ENCODE results near the gene CDPF1.
"Not testable (repeated sequence)": the region's sequence is repeated elsewhere in the genome, so short reads cannot be mapped to it uniquely, and the experiment has no call there.

The CDPF1 gene

DNA sequence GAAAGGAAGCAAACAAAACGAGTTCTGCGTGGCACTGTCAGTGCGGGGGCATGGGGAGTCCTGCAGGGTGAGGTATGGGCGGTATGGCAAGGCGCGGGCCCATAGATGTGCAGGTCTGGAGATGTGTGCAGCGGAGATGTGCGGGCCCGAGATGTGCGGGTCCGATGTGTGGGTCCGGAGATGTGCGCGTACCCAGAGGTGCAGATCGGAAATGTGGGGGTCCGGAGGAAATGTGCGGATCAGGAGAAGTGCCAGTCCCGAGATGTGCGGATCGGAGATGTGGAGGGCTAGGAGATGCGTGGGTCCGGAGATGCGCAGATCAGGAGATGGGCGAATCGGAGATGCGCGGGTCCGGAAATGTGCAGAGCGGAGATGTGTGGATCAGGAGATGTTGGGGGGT is 35.9 kb downstream of the CDPF1 start:
- Histone ChIP-seq H3K4me3 (ENCODE audit: low read length) (no peak overlapping the region), H3K36me3 (ENCODE audit: control insufficient read depth, insufficient read depth, low read length, severe bottlenecking) (peaks cover 77% of the 10 kb centered on the region), H3K4me1 (ENCODE audit: control insufficient read depth, insufficient read depth, low read length) (no peaks in the 10 kb centered on the region), H3K27me3 (replicated peaks; ENCODE audit: control insufficient read depth, insufficient read depth, low read length) (no peaks in the 10 kb centered on the region), H3K9me3 (ENCODE audit: control insufficient read depth, low read length) (peaks cover 8% of the 10 kb centered on the region), H3K9ac (ENCODE audit: low read length) (no peak overlapping the region)
- no peak for DNase-seq (ENCODE audit: low read depth)

DNA sequence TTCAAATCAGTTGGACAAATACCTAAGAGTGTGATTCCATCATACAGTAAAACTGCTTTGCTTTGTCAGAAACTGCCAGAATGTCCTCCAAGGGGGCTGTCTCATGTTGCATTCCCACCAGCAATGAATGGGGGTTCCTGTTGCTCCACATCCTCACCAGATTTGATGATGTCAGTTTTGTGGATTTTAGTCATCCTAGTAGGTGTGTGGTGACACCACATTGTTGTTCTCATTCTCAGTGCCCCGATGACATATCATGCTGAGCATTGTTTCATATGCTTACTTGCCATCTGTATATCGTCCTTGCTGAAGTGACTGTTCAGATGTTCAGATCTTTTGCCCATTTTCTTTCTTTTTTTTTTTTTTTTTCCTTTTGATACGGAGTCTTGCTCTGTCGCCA is 37.0 kb downstream of the CDPF1 start:
- no peak for DNase-seq (ENCODE audit: low read depth)
- Histone ChIP-seq H3K27me3 (replicated peaks; ENCODE audit: control insufficient read depth, insufficient read depth, low read length) (no peaks in the 10 kb centered on the region), H3K9me3 (ENCODE audit: control insufficient read depth, low read length) (peaks cover 14% of the 10 kb centered on the region), H3K36me3 (ENCODE audit: control insufficient read depth, insufficient read depth, low read length, severe bottlenecking) (peaks cover 79% of the 10 kb centered on the region), H3K9ac (ENCODE audit: low read length) (no peak overlapping the region), H3K4me1 (ENCODE audit: control insufficient read depth, insufficient read depth, low read length) (no peaks in the 10 kb centered on the region), H3K4me3 (ENCODE audit: low read length) (no peak overlapping the region)

DNA sequence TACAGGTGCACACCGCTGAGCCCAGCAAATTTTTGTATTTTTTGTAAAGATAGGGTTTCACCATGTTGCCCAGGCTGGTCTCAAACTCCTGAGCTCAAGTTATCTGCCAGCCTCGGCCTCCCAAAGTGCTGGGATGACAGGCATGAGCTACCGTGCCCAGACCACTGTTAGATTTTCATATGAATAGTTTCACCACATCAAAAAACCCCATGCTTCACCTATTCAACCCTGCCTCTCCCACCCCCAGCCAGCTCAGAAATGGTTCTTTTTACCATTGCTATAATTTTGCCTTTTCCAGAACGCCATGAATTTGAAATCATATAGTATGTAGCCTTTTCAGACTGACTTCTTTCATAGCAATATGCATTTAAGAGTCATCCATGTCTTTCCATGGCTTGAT is 37.9 kb downstream of the CDPF1 start:
- Histone ChIP-seq H3K4me1 (ENCODE audit: control insufficient read depth, insufficient read depth, low read length) (no peaks in the 10 kb centered on the region), H3K9ac (ENCODE audit: low read length) (no peak overlapping the region), H3K9me3 (ENCODE audit: control insufficient read depth, low read length) (peaks cover 14% of the 10 kb centered on the region), H3K36me3 (ENCODE audit: control insufficient read depth, insufficient read depth, low read length, severe bottlenecking) (peaks cover 78% of the 10 kb centered on the region), H3K4me3 (ENCODE audit: low read length) (no peak overlapping the region), H3K27me3 (replicated peaks; ENCODE audit: control insufficient read depth, insufficient read depth, low read length) (no peaks in the 10 kb centered on the region)
- no peak for DNase-seq (ENCODE audit: low read depth)

DNA sequence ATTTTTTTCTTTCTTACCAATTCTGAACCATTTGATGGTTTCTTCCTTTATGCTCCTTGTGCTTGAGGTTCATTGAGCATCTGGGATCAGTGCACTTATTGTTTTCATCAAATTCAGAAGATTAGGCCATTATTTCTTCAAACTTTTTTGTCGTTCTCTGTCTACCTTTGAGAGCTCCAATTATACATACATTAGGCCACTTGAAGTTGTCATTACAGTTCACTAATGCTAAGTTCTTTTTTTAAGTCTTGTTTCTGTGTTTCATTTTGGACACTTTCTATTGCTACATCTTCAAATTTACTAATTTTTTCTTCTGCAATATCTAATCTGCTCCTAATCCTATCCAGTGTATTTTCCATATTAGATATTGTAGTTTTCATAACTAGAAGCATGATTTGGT is 40.8 kb downstream of the CDPF1 start:
- H3K4me3 ChIP-seq (ENCODE audit: low read length) = no peak overlapping the region
- H3K36me3 ChIP-seq (ENCODE audit: control insufficient read depth, insufficient read depth, low read length, severe bottlenecking) = peaks cover 65% of the 10 kb centered on the region
- H3K9ac ChIP-seq (ENCODE audit: low read length) = no peak overlapping the region
- H3K27me3 ChIP-seq (replicated peaks; ENCODE audit: control insufficient read depth, insufficient read depth, low read length) = no peaks in the 10 kb centered on the region
- DNase-seq (ENCODE audit: low read depth) = peak; percentile 1
- H3K4me1 ChIP-seq (ENCODE audit: control insufficient read depth, insufficient read depth, low read length) = no peaks in the 10 kb centered on the region
- peaks cover 14% of the 10 kb centered on the region for H3K9me3 ChIP-seq (ENCODE audit: control insufficient read depth, low read length)

DNA sequence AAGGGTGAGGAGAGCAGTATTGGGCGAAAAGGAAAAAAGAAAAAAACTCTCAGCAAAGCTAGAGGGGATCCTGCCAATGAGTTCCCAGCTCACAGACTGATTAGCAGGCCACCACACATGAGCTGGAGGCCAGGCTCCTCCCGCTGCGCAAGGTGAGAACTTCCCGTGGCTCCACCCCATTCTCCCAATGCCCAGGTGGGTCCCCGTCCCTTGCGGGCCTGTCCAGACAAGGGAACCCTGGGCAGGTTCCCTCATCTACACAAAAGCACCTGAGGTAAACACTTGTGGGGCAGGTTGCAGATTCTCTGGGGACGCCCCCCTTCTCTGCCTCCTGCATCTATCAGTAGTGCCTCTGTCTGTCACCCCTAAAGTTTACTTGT is 46.5 kb downstream of the CDPF1 start:
- Histone ChIP-seq H3K27me3 (replicated peaks; ENCODE audit: control insufficient read depth, insufficient read depth, low read length) (no peaks in the 10 kb centered on the region), H3K9me3 (ENCODE audit: control insufficient read depth, low read length) (peaks cover under 1% of the 10 kb centered on the region), H3K36me3 (ENCODE audit: control insufficient read depth, insufficient read depth, low read length, severe bottlenecking) (peaks cover 64% of the 10 kb centered on the region), H3K9ac (ENCODE audit: low read length) (no peak overlapping the region), H3K4me1 (ENCODE audit: control insufficient read depth, insufficient read depth, low read length) (no peaks in the 10 kb centered on the region), H3K4me3 (ENCODE audit: low read length) (no peak overlapping the region)
- DNase-seq (ENCODE audit: low read depth) = no peak

DNA sequence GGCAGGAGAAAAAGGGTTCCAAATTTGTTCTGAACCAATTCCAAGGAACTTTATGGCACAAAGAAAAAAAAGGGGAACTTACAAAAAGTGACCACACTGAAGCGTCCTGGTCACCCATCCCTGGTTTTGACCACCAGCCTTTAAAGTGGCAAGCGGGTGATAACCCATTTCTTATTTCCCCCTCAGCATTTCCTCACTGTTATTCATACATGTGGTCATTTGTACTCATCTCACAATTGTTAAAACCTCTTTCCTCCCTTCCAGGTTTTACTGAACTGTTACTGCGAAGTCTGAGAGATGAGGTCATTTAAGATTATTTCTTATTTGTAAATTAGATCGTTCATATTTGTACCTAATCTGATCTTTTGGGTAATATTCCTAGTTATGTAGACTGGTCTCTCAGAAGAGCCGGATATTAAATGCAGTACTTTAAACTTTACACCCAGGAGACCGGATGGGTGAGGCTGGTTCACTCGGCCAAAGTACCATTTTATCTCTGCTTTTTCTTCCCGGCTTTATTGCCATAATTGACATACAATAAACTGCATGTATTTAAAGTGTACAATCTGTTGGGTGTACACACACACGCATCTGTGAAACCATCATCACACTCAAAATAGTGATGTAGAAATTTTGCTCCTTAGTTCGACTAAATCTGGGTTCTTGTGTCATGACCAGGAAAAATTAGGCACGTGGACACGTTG is 47.0 kb downstream of the CDPF1 start:
- DNase-seq (ENCODE audit: low read depth) = no peak
- Histone ChIP-seq H3K27me3 (replicated peaks; ENCODE audit: control insufficient read depth, insufficient read depth, low read length) (no peaks in the 10 kb centered on the region), H3K4me3 (ENCODE audit: low read length) (no peak overlapping the region), H3K4me1 (ENCODE audit: control insufficient read depth, insufficient read depth, low read length) (no peaks in the 10 kb centered on the region), H3K36me3 (ENCODE audit: control insufficient read depth, insufficient read depth, low read length, severe bottlenecking) (peaks cover 61% of the 10 kb centered on the region), H3K9me3 (ENCODE audit: control insufficient read depth, low read length) (no peaks in the 10 kb centered on the region), H3K9ac (ENCODE audit: low read length) (no peak overlapping the region)

DNA sequence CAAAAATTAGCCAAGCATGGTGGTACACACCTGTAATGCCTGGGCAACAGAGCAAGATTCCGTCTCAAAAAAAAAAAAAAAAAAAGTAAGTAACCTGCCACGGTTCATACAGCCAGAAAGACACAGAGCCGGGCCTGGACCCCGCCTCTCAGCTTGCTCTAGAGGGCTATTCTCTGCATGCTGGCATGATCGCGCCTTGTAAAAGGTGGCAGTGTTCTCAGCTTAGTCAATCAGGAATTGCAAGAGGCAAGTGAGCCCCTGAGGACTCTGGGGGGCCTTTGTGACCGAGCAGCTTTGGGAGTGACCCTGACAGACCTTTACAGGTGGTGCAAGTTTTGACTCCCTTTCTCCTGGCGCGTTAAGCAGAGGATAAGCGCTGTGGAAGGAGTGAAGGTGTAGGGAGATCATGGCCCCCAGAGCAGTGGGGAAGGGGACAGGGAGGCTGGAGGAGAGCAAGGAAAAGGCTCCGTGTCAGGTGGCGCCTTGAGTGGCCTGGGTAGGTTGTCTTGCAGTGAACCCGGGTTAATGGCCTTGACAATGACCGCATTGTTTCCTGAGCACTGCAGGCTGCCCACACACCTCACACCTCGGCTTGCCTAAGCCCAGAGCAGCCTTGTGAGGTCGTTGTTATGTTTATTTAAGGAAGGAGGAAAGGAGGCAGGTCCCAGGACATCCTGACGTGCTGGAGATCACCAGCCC is 48.9 kb downstream of the CDPF1 start:
- Histone ChIP-seq H3K9me3 (ENCODE audit: control insufficient read depth, low read length) (no peaks in the 10 kb centered on the region), H3K9ac (ENCODE audit: low read length) (no peak overlapping the region), H3K36me3 (ENCODE audit: control insufficient read depth, insufficient read depth, low read length, severe bottlenecking) (peaks cover 53% of the 10 kb centered on the region), H3K27me3 (replicated peaks; ENCODE audit: control insufficient read depth, insufficient read depth, low read length) (no peaks in the 10 kb centered on the region), H3K4me1 (ENCODE audit: control insufficient read depth, insufficient read depth, low read length) (peaks cover 4% of the 10 kb centered on the region), H3K4me3 (ENCODE audit: low read length) (no peak overlapping the region)
- DNase-seq (ENCODE audit: low read depth) = no peak

DNA sequence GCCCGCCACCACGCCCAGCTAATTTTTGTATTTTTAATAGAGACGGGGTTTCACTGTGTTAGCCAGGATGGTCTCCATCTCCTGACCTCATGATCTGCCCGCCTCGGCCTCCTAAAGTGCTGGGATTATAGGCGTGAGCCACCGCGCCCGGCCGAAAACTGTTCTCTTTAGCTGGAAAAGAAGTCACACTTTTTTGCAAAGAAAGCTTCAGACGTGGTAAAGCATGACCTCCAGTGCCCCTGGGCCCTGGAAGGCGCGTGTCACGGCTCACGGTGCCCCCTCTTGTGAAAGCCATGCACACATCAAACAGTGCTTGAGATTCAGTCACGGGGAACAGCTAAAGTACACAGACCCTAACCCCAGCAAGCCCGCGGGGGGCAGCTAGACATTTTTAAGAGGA is 51.3 kb downstream of the CDPF1 start:
- H3K9ac ChIP-seq (ENCODE audit: low read length); H3K4me3 ChIP-seq (ENCODE audit: low read length); H3K9me3 ChIP-seq (ENCODE audit: control insufficient read depth, low read length); H3K27me3 ChIP-seq (replicated peaks; ENCODE audit: control insufficient read depth, insufficient read depth, low read length); DNase-seq (ENCODE audit: low read depth); H3K4me1 ChIP-seq (ENCODE audit: control insufficient read depth, insufficient read depth, low read length): not testable (repeated sequence)
- H3K36me3 ChIP-seq (ENCODE audit: control insufficient read depth, insufficient read depth, low read length, severe bottlenecking) = peaks cover 41% of the 10 kb centered on the region

DNA sequence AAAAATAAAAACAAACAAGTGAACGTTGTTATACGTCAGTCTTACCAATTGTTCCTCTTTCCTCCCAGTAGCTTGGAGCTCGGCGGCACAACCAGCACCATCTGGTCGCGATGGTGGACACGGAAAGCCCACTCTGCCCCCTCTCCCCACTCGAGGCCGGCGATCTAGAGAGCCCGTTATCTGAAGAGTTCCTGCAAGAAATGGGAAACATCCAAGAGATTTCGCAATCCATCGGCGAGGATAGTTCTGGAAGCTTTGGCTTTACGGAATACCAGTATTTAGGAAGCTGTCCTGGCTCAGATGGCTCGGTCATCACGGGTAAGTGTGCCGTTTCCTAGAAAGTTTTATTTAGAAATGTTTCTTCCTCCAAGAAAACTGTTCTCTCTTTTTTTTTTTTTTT is 51.8 kb downstream of the CDPF1 start:
- peaks cover 6% of the 10 kb centered on the region for H3K4me1 ChIP-seq (ENCODE audit: control insufficient read depth, insufficient read depth, low read length)
- H3K4me3 ChIP-seq (ENCODE audit: low read length) = no peak overlapping the region
- no peaks in the 10 kb centered on the region for H3K9me3 ChIP-seq (ENCODE audit: control insufficient read depth, low read length)
- peaks cover 36% of the 10 kb centered on the region for H3K36me3 ChIP-seq (ENCODE audit: control insufficient read depth, insufficient read depth, low read length, severe bottlenecking)
- no peaks in the 10 kb centered on the region for H3K27me3 ChIP-seq (replicated peaks; ENCODE audit: control insufficient read depth, insufficient read depth, low read length)
- no peak for DNase-seq (ENCODE audit: low read depth)
- H3K9ac ChIP-seq (ENCODE audit: low read length) = no peak overlapping the region

DNA sequence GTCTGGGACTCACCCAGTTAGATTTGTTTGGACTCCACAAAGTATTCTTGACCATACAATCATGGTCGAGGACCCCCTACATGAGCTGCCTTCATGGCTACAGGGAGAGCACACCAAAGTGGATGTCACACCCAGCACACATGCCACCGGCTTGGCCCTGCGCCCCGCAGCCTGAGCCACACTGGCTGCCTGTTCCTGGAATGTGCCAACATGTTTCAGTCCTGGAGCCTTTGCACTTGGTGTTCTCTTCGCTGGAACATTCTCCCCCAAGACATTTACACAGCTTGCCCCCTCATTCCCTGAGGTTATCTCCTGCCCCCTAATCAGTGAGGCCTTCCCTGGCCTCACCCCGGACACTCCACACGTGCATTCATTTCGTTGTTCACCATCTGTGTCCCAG is 53.8 kb downstream of the CDPF1 start:
- no peak for DNase-seq (ENCODE audit: low read depth)
- Histone ChIP-seq H3K9me3 (ENCODE audit: control insufficient read depth, low read length) (no peaks in the 10 kb centered on the region), H3K36me3 (ENCODE audit: control insufficient read depth, insufficient read depth, low read length, severe bottlenecking) (peaks cover 33% of the 10 kb centered on the region), H3K9ac (ENCODE audit: low read length) (no peak overlapping the region), H3K4me3 (ENCODE audit: low read length) (no peak overlapping the region), H3K27me3 (replicated peaks; ENCODE audit: control insufficient read depth, insufficient read depth, low read length) (no peaks in the 10 kb centered on the region), H3K4me1 (ENCODE audit: control insufficient read depth, insufficient read depth, low read length) (peaks cover 6% of the 10 kb centered on the region)

DNA sequence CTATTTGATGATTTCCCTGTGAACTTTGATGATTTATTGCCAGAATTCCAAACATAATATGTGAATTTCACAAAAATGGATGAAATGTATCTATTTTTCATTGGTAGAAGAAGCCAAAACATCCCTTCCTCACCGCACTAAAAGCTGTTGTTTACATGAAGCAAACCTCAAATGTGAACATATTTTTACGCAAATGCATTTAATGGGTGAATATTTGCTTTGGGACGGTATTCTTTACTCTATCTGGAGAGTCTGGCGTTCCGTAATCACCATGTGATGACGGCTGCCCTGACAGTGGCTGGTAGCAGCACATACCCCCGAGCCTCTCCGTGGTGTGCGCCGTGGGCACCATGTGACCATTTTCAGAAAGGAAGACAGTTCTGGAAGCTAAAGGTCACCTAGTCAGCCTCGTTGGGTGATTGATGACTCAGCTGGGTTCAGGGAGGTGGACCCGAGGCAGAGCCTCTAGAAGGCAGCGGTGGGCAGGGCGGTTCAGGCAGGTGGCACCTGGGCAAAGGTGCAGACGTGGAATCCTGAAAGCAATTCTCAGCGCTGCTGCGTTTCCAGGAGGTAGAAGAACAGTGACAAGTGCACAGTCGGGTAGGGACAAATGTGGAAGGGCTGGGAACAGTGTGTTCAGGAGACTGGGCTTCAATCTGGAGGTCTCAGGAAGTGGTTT is 54.5 kb downstream of the CDPF1 start:
- Histone ChIP-seq H3K27me3 (replicated peaks; ENCODE audit: control insufficient read depth, insufficient read depth, low read length) (no peaks in the 10 kb centered on the region), H3K36me3 (ENCODE audit: control insufficient read depth, insufficient read depth, low read length, severe bottlenecking) (peaks cover 29% of the 10 kb centered on the region), H3K9ac (ENCODE audit: low read length) (no peak overlapping the region), H3K4me1 (ENCODE audit: control insufficient read depth, insufficient read depth, low read length) (peaks cover 6% of the 10 kb centered on the region), H3K4me3 (ENCODE audit: low read length) (no peak overlapping the region), H3K9me3 (ENCODE audit: control insufficient read depth, low read length) (no peaks in the 10 kb centered on the region)
- no peak for DNase-seq (ENCODE audit: low read depth)
